H9 (cell line): ENCODE measurements around the gene DNAH12. TPM values are rescaled to one million over a fixed set of nuclear protein-coding genes. Genes with fewer than 3 reads are reported as not detected.

Experiments
- DNase-seq: peaks from one replicate; pipeline ENCODE4 v3.0.0-alpha.2; 2017
- H2AFZ ChIP-seq: one replicate; pipeline ENCODE4 v1.6.1; 2013; ENCODE audit warnings: mild to moderate bottlenecking, low read length, control low read depth, moderate library complexity
- H2AK5ac ChIP-seq: 2 replicates; pipeline ENCODE4 v1.6.1; 2013; ENCODE audit warnings: low read length, control low read depth, mixed read lengths; ENCODE audit not compliant: insufficient read length
- H2BK120ac ChIP-seq: one replicate; pipeline ENCODE4 v1.6.1; 2013; ENCODE audit warnings: low read depth, mild to moderate bottlenecking, low read length, control low read depth, inconsistent platforms; ENCODE audit not compliant: poor library complexity, severe bottlenecking
- H2BK12ac ChIP-seq: 2 replicates; pipeline ENCODE4 v1.6.1; 2013; ENCODE audit warnings: low read length, control low read depth, mixed read lengths, low read depth; ENCODE audit not compliant: insufficient read length
- H2BK15ac ChIP-seq: 2 replicates; pipeline ENCODE4 v1.6.1; 2013; ENCODE audit warnings: low read depth, low read length, control low read depth
- H2BK20ac ChIP-seq: one replicate; pipeline ENCODE4 v1.6.1; 2013; ENCODE audit warnings: low read depth, mild to moderate bottlenecking, low read length, control low read depth, inconsistent platforms; ENCODE audit not compliant: poor library complexity, severe bottlenecking
- H2BK5ac ChIP-seq: 2 replicates; pipeline ENCODE4 v1.6.1; 2013; ENCODE audit warnings: low read length, control low read depth, mixed read lengths; ENCODE audit not compliant: insufficient read length
- H3K14ac ChIP-seq: 2 replicates; pipeline ENCODE4 v1.6.1; 2013; ENCODE audit warnings: low read length, control low read depth; ENCODE audit not compliant: insufficient read depth
- H3K18ac ChIP-seq: 2 replicates; pipeline ENCODE4 v1.6.1; 2013; ENCODE audit warnings: low read depth, mild to moderate bottlenecking, mixed read lengths, low read length, control low read depth; ENCODE audit not compliant: insufficient read length
- H3K23ac ChIP-seq: 2 replicates; pipeline ENCODE4 v1.6.1; 2013; ENCODE audit warnings: low read length, control low read depth, mixed read lengths, low read depth; ENCODE audit not compliant: insufficient read length
- H3K23me2 ChIP-seq: 2 replicates; pipeline ENCODE4 v1.6.1; 2013; ENCODE audit warnings: low read depth, mild to moderate bottlenecking, mixed read lengths, low read length, control low read depth; ENCODE audit not compliant: insufficient read length, poor library complexity, severe bottlenecking
- H3K27ac ChIP-seq: 2 replicates; pipeline ENCODE4 v1.5.1; 2013; ENCODE audit warnings: low read length, control low read depth, mixed read lengths, low read depth; ENCODE audit not compliant: insufficient read length
- H3K27me3 ChIP-seq: 2 replicates; pipeline ENCODE4 v1.6.1; 2013; ENCODE audit warnings: low read length, control low read depth, inconsistent platforms; ENCODE audit not compliant: insufficient read depth
- H3K4ac ChIP-seq: 2 replicates; pipeline ENCODE4 v1.6.1; 2013; ENCODE audit warnings: low read depth, mild to moderate bottlenecking, control low read depth, inconsistent platforms, low read length, moderate library complexity
- H3K4me1 ChIP-seq: 2 replicates; pipeline ENCODE4 v1.6.1; 2013; ENCODE audit warnings: low read length, control low read depth, inconsistent platforms; ENCODE audit not compliant: insufficient read depth
- H3K4me2 ChIP-seq: 2 replicates; pipeline ENCODE4 v1.6.1; 2013; ENCODE audit warnings: low read length, control low read depth, mixed read lengths; ENCODE audit not compliant: insufficient read length, insufficient read depth
- H3K56ac ChIP-seq: 2 replicates; pipeline ENCODE4 v1.6.1; 2013; ENCODE audit warnings: low read depth, mild to moderate bottlenecking, mixed read lengths, low read length, control low read depth; ENCODE audit not compliant: insufficient read length
- H3K79me1 ChIP-seq: 2 replicates; pipeline ENCODE4 v1.6.1; 2013; ENCODE audit warnings: low read depth, mild to moderate bottlenecking, moderate library complexity, low read length, control low read depth, inconsistent platforms; ENCODE audit not compliant: insufficient read depth, poor library complexity, severe bottlenecking
- H3K79me2 ChIP-seq: 2 replicates; pipeline ENCODE4 v1.6.1; 2013; ENCODE audit warnings: low read length, control low read depth, inconsistent platforms; ENCODE audit not compliant: insufficient read depth
- H3K9ac ChIP-seq: 2 replicates; pipeline ENCODE4 v1.6.1; 2013; ENCODE audit warnings: low read length, control low read depth, mixed read lengths; ENCODE audit not compliant: insufficient read length; ENCODE audit errors: extremely low read depth
- H3K9me3 ChIP-seq: one replicate; pipeline ENCODE4 v1.6.1; 2013; ENCODE audit warnings: low read depth, low read length, inconsistent platforms; ENCODE audit not compliant: control insufficient read depth
- H3T11ph ChIP-seq: one replicate; pipeline ENCODE4 v1.6.1; 2013; ENCODE audit warnings: mild to moderate bottlenecking, low read length, control low read depth, inconsistent platforms
- H4K20me1 ChIP-seq: one replicate; pipeline ENCODE4 v1.6.1; 2013; ENCODE audit not compliant: control insufficient read depth, insufficient read length, insufficient read depth
- H4K5ac ChIP-seq: 2 replicates; pipeline ENCODE4 v1.6.1; 2013; ENCODE audit warnings: low read depth, mild to moderate bottlenecking, mixed read lengths, low read length, control low read depth; ENCODE audit not compliant: insufficient read length
- H4K8ac ChIP-seq: replicated peaks from 2 replicates; pipeline ENCODE4 v1.6.1; 2013; ENCODE audit warnings: low read length, control low read depth, mixed read lengths, low read depth; ENCODE audit not compliant: insufficient read length
- H4K91ac ChIP-seq: 2 replicates; pipeline ENCODE4 v1.6.1; 2013; ENCODE audit warnings: low read depth, mild to moderate bottlenecking, moderate library complexity, mixed read lengths, low read length, control low read depth; ENCODE audit not compliant: insufficient read length
- H3K27ac Mint-ChIP-seq, 3 experiments: 2 replicates in 2 of 3; 3 replicates in 1 of 3; pipeline ENCODE4 v1.8.0; 2020 to 2021; ENCODE audit warnings: mixed read lengths in 3 of 3, mild to moderate bottlenecking in 1 of 3, moderate library complexity in 1 of 3
- H3K27me3 Mint-ChIP-seq: 2 replicates; pipeline ENCODE4 v1.8.0; 2021; ENCODE audit warnings: low read depth, mild to moderate bottlenecking, moderate library complexity, mixed read lengths
- H3K36me3 Mint-ChIP-seq, 3 experiments: 2 replicates in 2 of 3; 3 replicates in 1 of 3; pipeline ENCODE4 v1.8.0; 2020 to 2021; ENCODE audit warnings: low read depth in 3 of 3, mixed read lengths in 3 of 3; ENCODE audit not compliant: insufficient read depth in 1 of 3
- H3K4me1 Mint-ChIP-seq, 2 experiments: 2 replicates each; pipeline ENCODE4 v1.8.0; 2020; ENCODE audit warnings: mixed read lengths in 2 of 2
- H3K4me3 Mint-ChIP-seq, 2 experiments: 2 replicates in 1 of 2; 3 replicates in 1 of 2; pipeline ENCODE4 v1.8.0; 2020 to 2021; ENCODE audit warnings: mild to moderate bottlenecking in 2 of 2, mixed read lengths in 2 of 2, moderate library complexity in 1 of 2
- H3K9me3 Mint-ChIP-seq, 2 experiments: 2 replicates in 1 of 2; 3 replicates in 1 of 2; pipeline ENCODE4 v1.8.0; 2020; ENCODE audit warnings: mild to moderate bottlenecking in 2 of 2, mixed read lengths in 2 of 2, moderate library complexity in 1 of 2
- CTCF ChIP-seq: fragments of 200-600 bp; sonication (generic); conservative IDR thresholded peaks from 3 replicates; pipeline ENCODE4 v1.8.0; 2021; ENCODE audit warnings: antibody characterized with exemption, mild to moderate bottlenecking
- WGBS: extraction: QIAGEN DNeasy Blood & Tissue Kit; methylation state at CpG from one replicate; pipeline ENCODE4 v1.1.7; 2013; ENCODE audit warnings: missing lambda C conversion rate, low lambda C conversion rate, mixed read lengths; ENCODE audit not compliant: insufficient read length; ENCODE audit errors: extremely low coverage; 5-methylcytosine and 5-hydroxymethylcytosine counted together
- total RNA-seq: library from RNA; stranded (reverse); gene quantifications from 2 replicates; pipeline ENCODE4 v1.2.1, GENCODE V29; 2021

Gene DNAH12
- total RNA-seq, 1 experiment from 2014 or later, result not detected

- H3K79me1 ChIP-seq, result no peaks in the 10 kb centered on the region
- no peak overlapping the region for H3K56ac ChIP-seq
- TF ChIP-seq CTCF, result no peak
- H2BK120ac ChIP-seq, result no peak overlapping the region
- no peak overlapping the region for H3K23ac ChIP-seq
- H4K5ac ChIP-seq, result no peak overlapping the region
- no peaks in the 10 kb centered on the region for H3K4me1 ChIP-seq
- no peak overlapping the region for H2BK20ac ChIP-seq
- H3K27ac ChIP-seq, result no peak overlapping the region
- H3K4ac ChIP-seq, result no peak overlapping the region
- no peaks in the 10 kb centered on the region for H3K79me2 ChIP-seq
- H3K14ac ChIP-seq, result no peak overlapping the region
- no CpG with 5 or more reads among the region's 5 CpGs for WGBS
- no peaks in the 10 kb centered on the region for H3K23me2 ChIP-seq
- no peak overlapping the region for H3T11ph ChIP-seq
- no peak overlapping the region for H2AK5ac ChIP-seq
- H2BK5ac ChIP-seq, result no peak overlapping the region
- H4K91ac ChIP-seq, result no peak overlapping the region
- H3K4me3 Mint-ChIP-seq, result no peak overlapping the region
- no peak overlapping the region for H3K27ac Mint-ChIP-seq
- no peak for DNase-seq
- peaks cover 3% of the 10 kb centered on the region; the same call in 1 of the 2 replicates for H3K27me3 Mint-ChIP-seq
- no peak overlapping the region for H2BK12ac ChIP-seq
- no peak overlapping the region for H3K18ac ChIP-seq
- no peaks in the 10 kb centered on the region for H3K9me3 ChIP-seq
- H3K4me2 ChIP-seq, result no peak overlapping the region
- H3K9me3 Mint-ChIP-seq, result peaks cover 12 to 15% of the 10 kb centered on the region in 2 experiments
- peaks cover 5 to 8% (median 7%) of the 10 kb centered on the region in 3 experiments; a peak in 6 of 7 replicates for H3K36me3 Mint-ChIP-seq
- no peaks in the 10 kb centered on the region for H3K4me1 Mint-ChIP-seq
- H3K27me3 ChIP-seq, result no peaks in the 10 kb centered on the region
- no peak overlapping the region for H2BK15ac ChIP-seq
- no peak overlapping the region for H4K8ac ChIP-seq
- no peaks in the 10 kb centered on the region for H4K20me1 ChIP-seq
- no peak overlapping the region for H2AFZ ChIP-seq
- no peak overlapping the region for H3K9ac ChIP-seq
Observed at GRCh38 chr3:57335283-57335938, 208.7 kb downstream of the DNAH12 start.
